HepG2 (cell line): Measurements from ENCODE around the gene HLF. TPM values are rescaled to one million over a fixed set of nuclear protein-coding genes. Genes with fewer than 3 reads are reported as not detected.
A peak's percentile ranks its signal among the peaks of the same experiment; 100 is the strongest.

Source experiments
- ATF1 ChIP-seq: IDR thresholded peaks from 2 replicates; pipeline ENCODE4 v1.6.1; 2016; ENCODE audit warnings: mild to moderate bottlenecking, control low read depth
- CENPX ChIP-seq: sonication (generic); formaldehyde crosslinking; IDR thresholded peaks from 2 replicates; pipeline ENCODE4 v1.9.0; 2021; ENCODE audit warnings: mild to moderate bottlenecking, missing genetic modification reagents, moderate library complexity
- CHCHD3 ChIP-seq: sonication (generic); formaldehyde crosslinking; IDR thresholded peaks from 2 replicates; pipeline ENCODE4 v1.8.0; 2022; ENCODE audit warnings: mild to moderate bottlenecking, missing genetic modification reagents, moderate library complexity
- HIVEP1 ChIP-seq: sonication (generic); formaldehyde crosslinking; IDR thresholded peaks from 2 replicates; pipeline ENCODE4 v1.4.0; 2020; ENCODE audit warnings: mild to moderate bottlenecking, missing genetic modification reagents
- HMGXB3 ChIP-seq: sonication (generic); formaldehyde crosslinking; IDR thresholded peaks from 2 replicates; pipeline ENCODE4 v1.4.0; 2020; ENCODE audit warnings: missing genetic modification reagents, borderline replicate concordance
- IKZF4 ChIP-seq: sonication (generic); formaldehyde crosslinking; IDR thresholded peaks from 2 replicates; pipeline ENCODE4 v1.5.1; 2020; ENCODE audit warnings: borderline replicate concordance, mild to moderate bottlenecking, low read depth, missing genetic modification reagents; ENCODE audit errors: not compliant biosample characterization
- JUND ChIP-seq: sonication (generic); formaldehyde crosslinking; IDR thresholded peaks from 2 replicates; pipeline ENCODE4 v1.8.0; 2022; ENCODE audit warnings: mild to moderate bottlenecking, missing genetic modification reagents
- KDM5B ChIP-seq: sonication (generic); formaldehyde crosslinking; IDR thresholded peaks from 2 replicates; pipeline ENCODE4 v1.4.0; 2020; ENCODE audit warnings: missing genetic modification reagents, mild to moderate bottlenecking, borderline replicate concordance
- MATR3 ChIP-seq: sonication (generic); formaldehyde crosslinking; IDR thresholded peaks from 2 replicates; pipeline ENCODE4 v1.4.0; 2020; ENCODE audit warnings: missing genetic modification reagents
- SMYD3 ChIP-seq: sonication (generic); formaldehyde crosslinking; IDR thresholded peaks from 2 replicates; pipeline ENCODE4 v1.8.1; 2023; ENCODE audit warnings: mild to moderate bottlenecking, missing genetic modification reagents
- SNAPC2 ChIP-seq: sonication (generic); formaldehyde crosslinking; IDR thresholded peaks from 2 replicates; pipeline ENCODE4 v1.8.1; 2022; ENCODE audit warnings: mild to moderate bottlenecking, missing genetic modification reagents
- XBP1 ChIP-seq: sonication (generic); formaldehyde crosslinking; IDR thresholded peaks from 2 replicates; pipeline ENCODE4 v1.5.0; 2020; ENCODE audit warnings: missing genetic modification reagents
- ZBTB25 ChIP-seq: IDR thresholded peaks from 2 replicates; pipeline ENCODE4 v1.6.1; 2018; ENCODE audit warnings: missing genetic modification reagents
- ZFP36L1 ChIP-seq: sonication (generic); formaldehyde crosslinking; IDR thresholded peaks from 2 replicates; pipeline ENCODE4 v1.8.0; 2022; ENCODE audit warnings: mild to moderate bottlenecking, missing genetic modification reagents, moderate library complexity
- ZNF33B ChIP-seq: sonication (generic); formaldehyde crosslinking; IDR thresholded peaks from 2 replicates; pipeline ENCODE4 v1.5.1; 2020; ENCODE audit warnings: mild to moderate bottlenecking, missing genetic modification reagents
- ZNF496 ChIP-seq: sonication (generic); formaldehyde crosslinking; IDR thresholded peaks from 2 replicates; pipeline ENCODE4 v1.8.1; 2023; ENCODE audit warnings: mild to moderate bottlenecking, moderate library complexity, missing genetic modification reagents; ENCODE audit not compliant: insufficient replicate concordance
- ZNF580 ChIP-seq: IDR thresholded peaks from 2 replicates; pipeline ENCODE4 v1.6.1; 2016; ENCODE audit warnings: low read depth, borderline replicate concordance
- ZNF597 ChIP-seq: sonication (generic); formaldehyde crosslinking; IDR thresholded peaks from 2 replicates; pipeline ENCODE4 v1.5.0; 2020; ENCODE audit warnings: missing genetic modification reagents
- ZNF678 ChIP-seq: sonication (generic); formaldehyde crosslinking; IDR thresholded peaks from 2 replicates; pipeline ENCODE4 v1.4.0; 2020; ENCODE audit warnings: mild to moderate bottlenecking, missing genetic modification reagents
- ZNF691 ChIP-seq: sonication (generic); formaldehyde crosslinking; IDR thresholded peaks from 2 replicates; pipeline ENCODE4 v1.4.0; 2020; ENCODE audit warnings: missing genetic modification reagents, low read depth, mild to moderate bottlenecking, borderline replicate concordance
- polyA plus RNA-seq, 8 experiments: library from polyadenylated mRNA; depleted of rRNA in 3 of 8; stranded (reverse) in 7 of 8; unstranded in 1 of 8; fragments of >200 nt; fragmentation: Illumina TruSeq in 4 of 8; extraction: Trizol in 4 of 8; gene quantifications; 2 replicates each; pipeline versions ENCODE4 v1.2.1 to v1.2.3, GENCODE V29; 2011 to 2016; ENCODE audit warnings: low read depth in 4 of 8, missing spikeins in 1 of 8, mixed read lengths in 1 of 8; ENCODE audit not compliant: insufficient read depth in 1 of 8
- total RNA-seq, 5 experiments: library from RNA; depleted of rRNA; stranded (reverse); fragments of >200 nt; fragmentation: Illumina TruSeq; extraction: Trizol; gene quantifications; 2 replicates each; pipeline ENCODE4 v1.2.3, GENCODE V29; 2016; ENCODE audit warnings: low read depth in 1 of 5

The HLF gene
- total and polyA plus RNA-seq, 2 of the 13 experiments (the other 11 are each of a cell fraction or from before 2014, with no cell fraction given): 202 to 346 TPM

GRCh38 chr17:55268649-55269480 is 4.1 kb downstream of the HLF start (continued):
- TF ChIP-seq ZNF580 (CRISPR knock-in tag) (no peak), SMYD3 (CRISPR knock-in tag) (no peak), CENPX (CRISPR knock-in tag) (no peak), ZFP36L1 (CRISPR knock-in tag) (no peak), ZBTB25 (CRISPR knock-in tag) (no peak), ZNF496 (CRISPR knock-in tag) (no peak), ZNF33B (no peak), HMGXB3 (CRISPR knock-in tag) (no peak; the same call in 1 of the 2 replicates), KDM5B (CRISPR knock-in tag) (no peak), SNAPC2 (CRISPR knock-in tag) (0 out of 2 replicates have a peak, but pooled peaks have one; percentile 26), ZNF691 (no peak), IKZF4 (CRISPR knock-in tag) (no peak), ZNF678 (CRISPR knock-in tag) (no peak), XBP1 (no peak), JUND (CRISPR knock-in tag) (no peak), MATR3 (CRISPR knock-in tag) (no peak), ATF1 (CRISPR knock-in tag) (0 out of 2 replicates have a peak, but pooled peaks have one; percentile 15), HIVEP1 (no peak), CHCHD3 (0 out of 2 replicates have a peak, but pooled peaks have one; percentile 51), ZNF597 (CRISPR knock-in tag) (no peak)
